ENCODE results near the gene TLE3. TPM values are rescaled to one million over a fixed set of nuclear protein-coding genes. Genes with fewer than 3 reads are reported as not detected.

The TLE3 gene
- total and polyA plus RNA-seq, 11 donors = 4.8 to 49.6 (median 16.4) TPM

DNA sequence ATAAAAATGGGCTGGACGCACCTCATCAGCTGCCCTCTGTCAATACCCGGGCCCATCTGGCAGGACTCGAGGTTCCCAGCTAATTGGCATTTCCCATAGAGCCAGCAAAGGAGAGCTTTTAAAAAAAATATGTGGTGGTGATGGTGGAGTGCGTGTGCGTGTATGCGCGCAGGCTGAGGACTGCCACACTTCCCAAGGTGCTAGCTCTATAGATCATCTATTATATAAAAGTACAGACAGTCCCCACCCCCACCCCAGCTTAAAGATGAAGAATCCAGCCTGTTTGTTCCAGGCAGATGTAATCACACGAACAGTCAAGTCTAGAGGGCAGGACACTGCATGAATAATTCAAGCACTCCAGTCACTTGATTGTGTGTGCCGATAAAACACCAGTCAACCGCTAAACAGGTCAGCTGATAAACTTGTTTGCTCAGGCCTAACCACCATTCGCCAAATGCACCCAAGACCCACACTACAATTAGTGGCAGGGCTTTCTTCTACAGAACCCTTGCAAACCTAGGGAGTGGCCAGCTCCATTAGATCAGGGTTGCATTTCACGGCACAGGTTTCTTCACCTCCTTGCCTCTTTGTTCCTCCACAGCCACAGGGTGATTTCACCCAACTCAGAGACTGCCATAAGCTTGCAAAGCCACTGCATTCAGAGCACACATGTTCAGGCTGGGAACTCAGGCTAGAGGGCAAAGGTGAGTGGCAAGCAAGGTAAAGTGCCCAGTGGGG, 5.8 kb downstream of the TLE3 start:
- Histone ChIP-seq H3K27ac (peak overlapping the region in 1 of 12 donors; percentile 32), H3K9me3 (no peaks in the 10 kb centered on the region), H3K36me3 (peaks cover 0 to 63% (median 3%) of the 10 kb centered on the region in 9 donors), H3K4me1 (peaks cover 2 to 87% (median 64%) of the 10 kb centered on the region in 12 donors), H3K4me3 (peak overlapping the region in 1 of 12 donors; percentile 91), H3K27me3 (peaks cover 0 to 7% (median 0%) of the 10 kb centered on the region in 9 donors)
- ATAC-seq (no peak), DNase-seq (peak in 1 of 5 donors; percentile 12)
- no peak for TF ChIP-seq POLR2A (IDR thresholded peaks at IDR 0.05)
- TF ChIP-seq, protein P1, sequence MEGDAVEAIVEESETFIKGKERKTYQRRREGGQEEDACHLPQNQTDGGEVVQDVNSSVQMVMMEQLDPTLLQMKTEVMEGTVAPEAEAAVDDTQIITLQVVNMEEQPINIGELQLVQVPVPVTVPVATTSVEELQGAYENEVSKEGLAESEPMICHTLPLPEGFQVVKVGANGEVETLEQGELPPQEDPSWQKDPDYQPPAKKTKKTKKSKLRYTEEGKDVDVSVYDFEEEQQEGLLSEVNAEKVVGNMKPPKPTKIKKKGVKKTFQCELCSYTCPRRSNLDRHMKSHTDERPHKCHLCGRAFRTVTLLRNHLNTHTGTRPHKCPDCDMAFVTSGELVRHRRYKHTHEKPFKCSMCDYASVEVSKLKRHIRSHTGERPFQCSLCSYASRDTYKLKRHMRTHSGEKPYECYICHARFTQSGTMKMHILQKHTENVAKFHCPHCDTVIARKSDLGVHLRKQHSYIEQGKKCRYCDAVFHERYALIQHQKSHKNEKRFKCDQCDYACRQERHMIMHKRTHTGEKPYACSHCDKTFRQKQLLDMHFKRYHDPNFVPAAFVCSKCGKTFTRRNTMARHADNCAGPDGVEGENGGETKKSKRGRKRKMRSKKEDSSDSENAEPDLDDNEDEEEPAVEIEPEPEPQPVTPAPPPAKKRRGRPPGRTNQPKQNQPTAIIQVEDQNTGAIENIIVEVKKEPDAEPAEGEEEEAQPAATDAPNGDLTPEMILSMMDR (IDR thresholded peaks at IDR 0.05) = no peak
- intact Hi-C loops (cut with DNase I) = loop anchor here in 8 of 10 donors (5.0 to 10.0 kb wide), 7 partner anchors 175 to 617 kb away; no protein-coding TSS in a partner anchor
- WGBS, 4 donors = 83 to 95% (median 90%) methylated on average over 12 of the region's 12 CpGs

DNA sequence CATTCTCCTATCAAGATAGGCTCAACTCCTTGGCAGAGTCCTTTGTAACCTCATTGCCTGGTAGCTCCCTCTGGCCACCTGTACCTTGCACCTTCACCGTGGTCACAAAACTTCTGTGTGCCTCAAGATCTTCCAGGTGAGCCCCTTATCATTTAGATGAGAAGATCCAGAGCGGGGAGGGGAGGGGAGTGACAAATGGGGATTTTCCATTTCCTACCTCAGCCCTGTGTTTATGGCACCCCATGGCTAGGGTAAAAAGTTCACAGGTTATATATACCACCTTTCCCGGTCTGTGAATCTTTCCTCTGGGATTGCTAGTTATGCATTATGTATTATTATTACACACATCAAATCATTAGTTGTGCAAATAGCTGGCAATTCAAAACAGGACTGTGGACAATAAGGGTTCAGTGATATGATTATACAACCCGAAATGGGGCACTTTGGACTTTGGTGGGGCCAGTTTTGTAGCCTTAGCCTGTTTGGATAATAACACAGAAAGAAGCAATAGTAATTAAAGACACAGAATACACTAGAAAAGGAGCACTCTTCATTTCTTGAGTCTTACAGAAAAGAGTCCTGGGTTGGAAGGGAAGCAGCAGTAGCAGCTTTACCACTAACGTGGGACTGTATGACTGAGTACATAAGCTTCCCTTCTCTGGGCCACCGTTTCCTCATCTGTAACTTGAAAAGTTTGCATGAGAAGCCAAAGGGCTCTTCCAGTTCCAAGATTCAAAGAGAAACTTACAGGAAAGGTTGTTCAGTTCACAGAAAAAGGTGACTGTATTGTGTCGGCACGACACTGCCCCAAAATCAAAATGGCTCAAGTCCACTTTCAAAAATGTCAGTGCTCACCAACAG, 7.1 kb downstream of the TLE3 start:
- Histone ChIP-seq H3K27ac (peak overlapping the region in 1 of 12 donors; percentile 72), H3K27me3 (no peaks in the 10 kb centered on the region), H3K4me3 (no peak overlapping the region), H3K36me3 (peaks cover 0 to 73% (median 5%) of the 10 kb centered on the region in 9 donors), H3K9me3 (no peaks in the 10 kb centered on the region), H3K4me1 (peaks cover 2 to 99% (median 60%) of the 10 kb centered on the region in 12 donors)
- no peak for ATAC-seq
- intact Hi-C loops (cut with DNase I) = loop anchor here in 8 of 10 donors (5.0 to 10.0 kb wide), 7 partner anchors 177 to 616 kb away; no protein-coding TSS in a partner anchor
- no peak for DNase-seq
- TF ChIP-seq, protein P1 (IDR thresholded peaks at IDR 0.05) = no peak
- no peak for TF ChIP-seq POLR2A (IDR thresholded peaks at IDR 0.05)
- WGBS, 4 donors = 91 to 96% (median 94%) methylated on average over 8 of the region's 8 CpGs

DNA sequence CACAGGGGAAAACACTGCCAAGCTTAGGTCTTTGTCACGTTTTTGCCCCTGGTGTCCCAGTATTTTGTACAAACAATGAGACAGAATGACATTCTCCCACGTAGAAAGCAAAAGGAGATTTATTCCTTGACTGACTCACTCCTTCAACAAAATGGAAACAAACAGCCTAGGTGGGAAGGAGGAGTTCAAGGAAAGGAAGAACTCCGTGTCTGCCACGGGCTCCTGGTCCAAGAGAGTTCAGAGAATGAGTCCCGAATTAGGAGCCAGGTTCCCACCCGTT, 8.1 kb downstream of the TLE3 start:
- TF ChIP-seq, protein P1 (IDR thresholded peaks at IDR 0.05) = no peak
- TF ChIP-seq POLR2A (IDR thresholded peaks at IDR 0.05) = no peak
- H3K27me3 ChIP-seq = no peaks in the 10 kb centered on the region
- peaks cover 0 to 99% (median 50%) of the 10 kb centered on the region in 12 donors for H3K4me1 ChIP-seq
- ATAC-seq (no peak), DNase-seq (no peak)
- peak overlapping the region in 1 of 12 donors; percentile 72 for H3K27ac ChIP-seq
- no peak overlapping the region for H3K4me3 ChIP-seq
- H3K36me3 ChIP-seq = peaks cover 0 to 83% (median 10%) of the 10 kb centered on the region in 9 donors
- intact Hi-C loops (cut with DNase I) = no loop called here
- H3K9me3 ChIP-seq = no peaks in the 10 kb centered on the region
- WGBS, 4 donors = 71 to 79% (median 77%) methylated on average over 6 of the region's 6 CpGs
